Smooth muscle cell (in vitro differentiated cells): Measurements from ENCODE around the gene BHLHA9. TPM values are rescaled to one million over a fixed set of nuclear protein-coding genes. Genes with fewer than 3 reads are reported as not detected.

Source experiments
- DNase-seq: peaks from one replicate; lab custom pipeline; 2025; ENCODE audit not compliant: unreplicated experiment; lab: John Stamatoyannopoulos, UW
- H2AFZ ChIP-seq: fragments of 200-600 bp; sonication (generic); 2 replicates; pipeline ENCODE4 v1.6.0; 2016; ENCODE audit warnings: antibody characterized with exemption, low read depth, mild to moderate bottlenecking
- H3F3A ChIP-seq: fragments of 200-600 bp; sonication (generic); 2 replicates; pipeline ENCODE4 v1.6.0; 2017; ENCODE audit warnings: antibody characterized with exemption, low read depth
- H3K27ac ChIP-seq: fragments of 200-600 bp; sonication (generic); 2 replicates; pipeline ENCODE4 v1.5.1; 2016; ENCODE audit warnings: low read depth, mild to moderate bottlenecking
- H3K27me3 ChIP-seq: fragments of 200-600 bp; sonication (generic); 2 replicates; pipeline ENCODE4 v1.6.1; 2016; ENCODE audit warnings: low read depth, mild to moderate bottlenecking
- H3K36me3 ChIP-seq: fragments of 200-600 bp; sonication (generic); 2 replicates; pipeline ENCODE4 v1.5.1; 2016; ENCODE audit warnings: low read depth
- H3K4me1 ChIP-seq: fragments of 200-600 bp; sonication (generic); 2 replicates; pipeline ENCODE4 v1.5.1; 2016; ENCODE audit warnings: low read depth
- H3K4me2 ChIP-seq: fragments of 200-600 bp; sonication (generic); 2 replicates; pipeline ENCODE4 v1.6.0; 2016; ENCODE audit warnings: mild to moderate bottlenecking
- H3K4me3 ChIP-seq: fragments of 200-600 bp; sonication (generic); 2 replicates; pipeline ENCODE4 v1.5.1; 2016; ENCODE audit warnings: mild to moderate bottlenecking
- H3K79me2 ChIP-seq: fragments of 200-600 bp; sonication (generic); 2 replicates; pipeline ENCODE4 v1.6.0; 2016; ENCODE audit warnings: low read depth, mild to moderate bottlenecking
- H3K9ac ChIP-seq: fragments of 200-600 bp; sonication (generic); 2 replicates; pipeline ENCODE4 v1.6.0; 2016; ENCODE audit warnings: low read depth
- H3K9me3 ChIP-seq: fragments of 200-600 bp; sonication (generic); replicated peaks from 2 replicates; pipeline ENCODE4 v1.5.1; 2016; ENCODE audit warnings: low read depth
- H4K20me1 ChIP-seq: fragments of 200-600 bp; sonication (generic); 2 replicates; pipeline ENCODE4 v1.6.0; 2016; ENCODE audit warnings: low read depth
- WGBS: methylation state at CpG from one replicate; pipeline ENCODE4 v1.1.7; 2016; ENCODE audit warnings: low lambda C conversion rate; 5-methylcytosine and 5-hydroxymethylcytosine counted together
- polyA plus RNA-seq: library from polyadenylated mRNA; unstranded; fragments of >200 nt; fragmentation: Nextera tagmentation; extraction: Ambion mirVana; gene quantifications from 2 replicates; pipeline ENCODE4 v1.2.1, GENCODE V29; 2016
- total RNA-seq: library from RNA; depleted of rRNA; stranded (reverse); fragments of >200 nt; gene quantifications from 2 replicates; pipeline ENCODE4 v1.2.3, GENCODE V29; 2014
- TF ChIP-seq, protein P1 (sequence below): fragments of 200-600 bp; sonication (generic); IDR thresholded peaks from 2 replicates; pipeline ENCODE4 v1.5.1; 2017; ENCODE audit warnings: borderline replicate concordance, mild to moderate bottlenecking, antibody characterized with exemption; ENCODE audit not compliant: insufficient read depth, poor library complexity, severe bottlenecking

BHLHA9 gene
- total and polyA plus RNA-seq, 2 experiments from 2014 or later: not detected

DNA sequence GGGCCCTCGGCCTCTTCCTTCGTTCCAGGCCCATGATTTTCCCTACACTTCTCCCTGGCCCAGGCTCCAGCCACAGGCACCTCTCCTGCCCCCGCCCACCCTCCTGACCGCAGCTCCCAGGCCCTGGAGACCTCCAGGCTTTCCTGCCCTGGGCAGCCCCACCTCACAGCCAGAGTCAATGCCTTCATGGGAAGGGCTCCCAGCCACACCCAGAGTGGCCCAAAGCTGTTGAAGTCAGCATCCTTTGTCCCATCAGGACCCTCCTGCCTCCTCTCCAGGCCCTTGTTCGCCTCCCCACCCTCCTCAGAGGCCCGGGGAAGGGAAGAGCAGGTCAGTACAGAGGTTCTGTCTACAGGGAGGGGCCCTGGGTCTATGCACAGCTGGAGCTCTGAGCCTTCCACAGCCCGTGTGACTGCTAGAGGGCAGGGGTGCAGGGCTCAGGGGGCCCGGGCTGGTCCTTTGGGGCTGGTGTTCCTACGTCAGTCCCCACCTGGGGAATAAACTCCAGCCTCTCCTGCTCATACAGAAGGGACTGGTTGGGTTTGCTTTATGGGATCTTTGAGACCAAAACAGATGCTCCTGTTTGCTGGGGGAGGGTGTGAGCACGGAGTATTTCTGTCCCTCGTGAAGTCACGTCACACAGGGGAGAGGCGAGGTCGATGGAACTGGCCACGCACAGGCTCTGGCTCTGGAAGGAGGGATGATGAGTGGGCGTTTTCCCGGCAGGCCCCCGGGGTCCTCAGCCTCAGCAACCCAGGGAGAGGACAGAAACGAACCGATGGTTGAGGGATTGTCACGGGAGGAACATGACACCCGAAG, 29.5 kb downstream of the BHLHA9 start:
- Histone ChIP-seq H3K9me3 (no peaks in the 10 kb centered on the region), H3K27ac (no peak overlapping the region), H3K4me2 (no peak overlapping the region), H3K4me3 (no peak overlapping the region), H4K20me1 (no peaks in the 10 kb centered on the region), H3K27me3 (peaks cover 15% of the 10 kb centered on the region), H3K36me3 (no peaks in the 10 kb centered on the region), H2AFZ (no peak overlapping the region), H3F3A (no peaks in the 10 kb centered on the region), H3K4me1 (peaks cover 4% of the 10 kb centered on the region), H3K9ac (no peak overlapping the region), H3K79me2 (no peaks in the 10 kb centered on the region)
- WGBS: 83% methylated on average over 22 of the region's 22 CpGs
- TF ChIP-seq, protein P1, sequence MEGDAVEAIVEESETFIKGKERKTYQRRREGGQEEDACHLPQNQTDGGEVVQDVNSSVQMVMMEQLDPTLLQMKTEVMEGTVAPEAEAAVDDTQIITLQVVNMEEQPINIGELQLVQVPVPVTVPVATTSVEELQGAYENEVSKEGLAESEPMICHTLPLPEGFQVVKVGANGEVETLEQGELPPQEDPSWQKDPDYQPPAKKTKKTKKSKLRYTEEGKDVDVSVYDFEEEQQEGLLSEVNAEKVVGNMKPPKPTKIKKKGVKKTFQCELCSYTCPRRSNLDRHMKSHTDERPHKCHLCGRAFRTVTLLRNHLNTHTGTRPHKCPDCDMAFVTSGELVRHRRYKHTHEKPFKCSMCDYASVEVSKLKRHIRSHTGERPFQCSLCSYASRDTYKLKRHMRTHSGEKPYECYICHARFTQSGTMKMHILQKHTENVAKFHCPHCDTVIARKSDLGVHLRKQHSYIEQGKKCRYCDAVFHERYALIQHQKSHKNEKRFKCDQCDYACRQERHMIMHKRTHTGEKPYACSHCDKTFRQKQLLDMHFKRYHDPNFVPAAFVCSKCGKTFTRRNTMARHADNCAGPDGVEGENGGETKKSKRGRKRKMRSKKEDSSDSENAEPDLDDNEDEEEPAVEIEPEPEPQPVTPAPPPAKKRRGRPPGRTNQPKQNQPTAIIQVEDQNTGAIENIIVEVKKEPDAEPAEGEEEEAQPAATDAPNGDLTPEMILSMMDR: no peak
- DNase-seq: no peak

DNA sequence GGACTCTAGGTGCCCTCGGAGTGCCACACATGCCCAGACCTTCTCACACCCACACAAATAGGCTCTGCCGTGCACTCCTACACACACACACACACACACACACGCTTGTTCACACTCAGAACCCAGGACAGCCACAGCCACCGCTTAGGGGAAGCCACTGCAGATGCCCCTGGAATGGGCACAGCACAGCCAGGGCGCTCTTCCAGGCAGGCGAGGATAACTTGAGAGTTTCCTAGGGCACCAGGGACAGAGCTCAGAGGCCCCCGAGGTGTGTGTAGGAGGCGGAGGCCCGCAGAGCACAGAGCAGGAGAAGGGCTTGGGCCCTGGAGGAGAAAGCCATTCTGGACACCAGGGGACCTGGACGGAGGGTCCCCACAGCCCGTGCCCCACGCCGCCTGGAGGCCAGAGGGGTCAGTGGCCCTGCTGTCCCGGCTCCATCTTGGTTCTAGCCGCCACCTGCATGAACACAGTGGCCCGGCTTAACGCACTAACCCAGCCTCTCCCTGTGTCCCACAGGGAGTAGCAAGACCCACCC, 30.2 kb downstream of the BHLHA9 start:
- no peak for DNase-seq
- 84% methylated on average over 12 of the region's 17 CpGs for WGBS
- peaks cover 15% of the 10 kb centered on the region for H3K27me3 ChIP-seq

GRCh38 chr17:1301546-1301945, 31.3 kb downstream of the BHLHA9 start:
- no peaks in the 10 kb centered on the region for H3K36me3 ChIP-seq
- no peak overlapping the region for H3K4me3 ChIP-seq
- H3K27ac ChIP-seq: no peak overlapping the region
- no peak overlapping the region for H2AFZ ChIP-seq
- H3K27me3 ChIP-seq: peaks cover 15% of the 10 kb centered on the region
- no peaks in the 10 kb centered on the region for H3K9me3 ChIP-seq
- no peak for DNase-seq
- no peaks in the 10 kb centered on the region for H4K20me1 ChIP-seq
- H3K9ac ChIP-seq: no peak overlapping the region
- H3K4me2 ChIP-seq: no peak overlapping the region
- no peaks in the 10 kb centered on the region for H3F3A ChIP-seq
- TF ChIP-seq, protein P1: no peak
- no peaks in the 10 kb centered on the region for H3K79me2 ChIP-seq
- WGBS: 83% methylated on average over 14 of the region's 14 CpGs
- peaks cover 4% of the 10 kb centered on the region for H3K4me1 ChIP-seq

More for the DNA sequence above, 30.2 kb downstream of the BHLHA9 start:
- no peak overlapping the region for H3K4me3 ChIP-seq
- H3K9me3 ChIP-seq: no peaks in the 10 kb centered on the region
- H3K27ac ChIP-seq: no peak overlapping the region
- no peaks in the 10 kb centered on the region for H3K36me3 ChIP-seq
- H3K9ac ChIP-seq: no peak overlapping the region
- TF ChIP-seq, protein P1: no peak
- H3K4me1 ChIP-seq: peaks cover 4% of the 10 kb centered on the region
- H4K20me1 ChIP-seq: no peaks in the 10 kb centered on the region
- no peaks in the 10 kb centered on the region for H3K79me2 ChIP-seq
- H2AFZ ChIP-seq: no peak overlapping the region
- H3F3A ChIP-seq: no peaks in the 10 kb centered on the region
- no peak overlapping the region for H3K4me2 ChIP-seq

- no peak for DNase-seq
- Histone ChIP-seq H3K4me3 (no peak overlapping the region), H3K4me2 (no peak overlapping the region), H3F3A (no peaks in the 10 kb centered on the region), H3K79me2 (no peaks in the 10 kb centered on the region), H3K27me3 (peaks cover 13% of the 10 kb centered on the region), H3K9me3 (no peaks in the 10 kb centered on the region), H3K4me1 (peaks cover 4% of the 10 kb centered on the region), H3K9ac (no peak overlapping the region), H3K36me3 (no peaks in the 10 kb centered on the region), H3K27ac (no peak overlapping the region), H2AFZ (no peak overlapping the region), H4K20me1 (no peaks in the 10 kb centered on the region)
- TF ChIP-seq, protein P1: no peak
- 88% methylated on average over 18 of the region's 18 CpGs for WGBS
Observed at GRCh38 chr17:1302761-1303160, 32.5 kb downstream of the BHLHA9 start.
